GM12878 (cell line): ENCODE data around the gene PCIF1. TPM values are rescaled to one million over a fixed set of nuclear protein-coding genes. Genes with fewer than 3 reads are reported as not detected.
A peak's percentile ranks its signal among the peaks of the same experiment; 100 is the strongest.

Experiments
- BCLAF1 ChIP-seq: fragments of 450-650 bp; IDR thresholded peaks from 2 replicates; pipeline ENCODE4 v1.6.1; 2017; ENCODE audit warnings: antibody characterized with exemption, mild to moderate bottlenecking, moderate library complexity
- EGR1 ChIP-seq, 2 experiments: IDR thresholded peaks; 1 replicate in 1 of 2; 2 replicates in 1 of 2; pipeline ENCODE4 v1.6.1; 2011 to 2012; ENCODE audit warnings: low read depth in 2 of 2, low read length in 2 of 2, borderline replicate concordance in 1 of 2, mild to moderate bottlenecking in 1 of 2, moderate library complexity in 1 of 2
- SKIL ChIP-seq: fragments of 450-650 bp; IDR thresholded peaks from 2 replicates; pipeline ENCODE4 v1.6.1; 2017; ENCODE audit warnings: mild to moderate bottlenecking, low read depth, inconsistent platforms; ENCODE audit not compliant: poor library complexity, severe bottlenecking
- SP1 ChIP-seq: IDR thresholded peaks from one replicate; pipeline ENCODE4 v1.6.1; 2011; ENCODE audit warnings: low read depth, low read length
- polyA plus RNA-seq, 11 experiments: library from polyadenylated mRNA; depleted of rRNA in 4 of 11; unstranded in 6 of 11; stranded (reverse) in 5 of 11; fragments of >200 nt; fragmentation: Nextera tagmentation in 4 of 11; fragmentation: Illumina TruSeq in 1 of 11; extraction: Ambion mirVana in 4 of 11; extraction: Trizol in 1 of 11; gene quantifications; 1 replicate in 1 of 11; 2 replicates in 10 of 11; pipeline versions ENCODE4 v1.2.1 to v1.2.3, GENCODE V29; 2011 to 2016; ENCODE audit warnings: inconsistent platforms in 2 of 11, missing spikeins in 2 of 11, low read depth in 1 of 11
- total RNA-seq, 4 experiments: library from RNA; depleted of rRNA in 3 of 4; stranded (reverse); fragments of >200 nt in 3 of 4; fragmentation: Illumina TruSeq in 1 of 4; extraction: Trizol in 1 of 4; gene quantifications; 2 replicates each; pipeline versions ENCODE4 v1.2.1 to v1.2.3, GENCODE V29; 2013 to 2021

PCIF1 gene
- total and polyA plus RNA-seq, 10 of the 15 experiments (the other 5 are each of a cell fraction or from before 2014, with no cell fraction given) = 8.4 to 32.9 (median 17.6) TPM

- TF ChIP-seq SKIL (peak; percentile 90), EGR1 (IDR thresholded peaks at IDR 0.05; ENCODE audit: borderline replicate concordance in 1 of 2, low read depth in 2 of 2, low read length in 2 of 2) (peak in 1 of 2 experiments; percentile 98; a peak in 2 of 3 replicates), SP1 (peak; percentile 80), BCLAF1 (peak; percentile 94)
Measured at GRCh38 chr20:45971675-45972499, 37.4 kb downstream of the PCIF1 start, which contains the start of gene ZNF335 (continued).
